Measurements from ENCODE around the gene LRRC4.

- TF ChIP-seq CTCF (conservative IDR thresholded peaks at IDR 0.05; ENCODE audit: low read depth, low read length), result no peak
- TF ChIP-seq EZH2phosphoT487 (IDR thresholded peaks at IDR 0.05; ENCODE audit: borderline replicate concordance, low read length), result no peak
- no peak for TF ChIP-seq EZH2 (IDR thresholded peaks at IDR 0.05; ENCODE audit: low read length, unreplicated experiment)
These were observed 23.9 kb downstream of the LRRC4 start for GRCh38 chr7:128007303-128007680.
